ENCODE measurements around the gene GNPTG.

The GNPTG gene

DNA sequence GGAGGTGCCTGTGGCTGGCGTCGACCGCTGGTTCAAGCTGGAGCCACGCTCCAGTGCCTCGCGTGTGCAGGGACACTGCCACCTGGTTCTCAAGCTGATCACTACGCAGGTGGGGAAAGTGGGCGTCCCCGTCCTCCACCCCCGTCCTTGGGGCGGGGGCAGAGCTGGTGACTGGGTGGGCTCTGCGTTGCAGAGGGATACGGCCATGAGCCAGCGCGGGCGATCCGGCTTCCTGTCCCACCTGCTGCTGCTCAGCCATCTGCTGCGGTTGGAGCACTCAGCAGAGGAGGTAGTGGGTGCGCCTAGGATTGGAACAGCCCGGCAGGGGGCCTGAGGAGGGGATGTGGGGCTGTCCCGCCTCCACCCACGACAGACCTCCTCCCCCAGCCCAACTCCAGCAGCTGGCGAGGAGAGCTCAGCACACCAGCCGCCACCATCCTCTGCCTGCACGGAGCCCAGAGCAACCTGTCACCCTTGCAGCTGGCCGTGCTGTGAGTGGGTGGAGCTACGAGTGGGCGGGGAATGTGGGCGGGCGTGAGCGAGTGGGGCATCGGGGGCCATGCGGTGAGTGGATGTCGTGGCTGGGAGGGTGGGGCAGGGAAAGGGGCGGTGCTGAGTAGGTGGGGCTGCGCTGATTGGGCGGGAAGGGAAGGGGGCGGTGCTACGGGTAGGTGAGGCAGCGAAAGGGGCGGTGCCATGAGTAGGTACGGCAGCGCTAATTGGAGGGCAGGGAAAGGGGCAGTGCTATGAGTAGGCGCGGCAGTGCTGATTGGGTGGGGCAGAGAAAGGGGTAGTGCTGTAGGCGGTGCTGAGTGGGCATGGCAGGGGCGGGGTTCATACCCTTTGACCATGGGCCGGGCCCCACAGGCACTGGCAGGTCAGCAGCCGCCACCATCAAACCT is 9.0 kb upstream of the GNPTG start:
- CTCF ChIA-PET: interaction anchor here (0.5 to 0.6 kb wide), 3 partner anchors 11 to 460 kb away, joined by 4 to 5 read pairs (median 4); no protein-coding TSS in a partner anchor

DNA sequence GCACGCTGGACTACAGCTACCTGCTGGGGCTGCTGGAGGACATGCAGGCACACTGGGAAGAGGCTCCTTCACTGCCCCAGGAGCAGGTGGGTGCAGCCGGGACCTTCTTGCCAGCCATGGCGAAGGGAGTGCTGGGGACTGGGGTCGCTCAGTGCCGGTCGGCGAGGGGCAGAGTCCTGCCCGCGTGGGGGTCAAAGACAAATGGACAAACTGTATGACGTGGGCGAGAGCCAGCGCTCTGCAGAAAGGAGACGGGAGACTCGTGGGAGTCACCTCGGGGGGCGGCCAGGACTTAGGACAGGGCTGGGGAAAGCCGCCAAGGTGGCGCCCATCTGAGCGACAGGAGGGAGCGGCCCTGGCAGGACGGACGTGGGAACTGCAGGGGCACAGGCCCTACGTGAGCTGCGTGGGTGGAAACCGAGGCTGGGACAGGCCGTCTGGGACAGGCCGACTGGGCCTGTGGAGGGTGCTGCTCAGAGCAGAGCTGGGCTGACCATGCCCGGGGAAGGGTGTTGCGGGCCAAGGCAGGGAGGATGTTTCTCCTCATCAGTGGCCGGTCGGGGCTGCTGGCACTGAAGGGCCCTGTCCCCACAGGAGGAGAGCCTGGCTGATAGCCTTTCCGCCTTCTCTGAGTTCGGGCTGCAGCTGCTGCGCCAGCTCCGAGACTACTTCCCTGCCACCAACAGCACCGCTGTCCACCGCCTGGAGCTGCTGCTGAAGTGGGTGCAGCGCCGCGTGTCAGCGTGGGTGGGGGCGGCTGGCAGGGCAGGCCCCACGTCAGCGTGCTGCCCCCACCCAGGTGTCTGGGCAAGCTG is 8.1 kb upstream of the GNPTG start:
- peak overlapping the region; percentile 39 for H3K27ac ChIP-seq
- DNase-seq (ENCODE audit: low spot score): no peak
- no peak for TF ChIP-seq CTCF (conservative IDR thresholded peaks at IDR 0.05; ENCODE audit: low read depth)
- POLR2A ChIA-PET (ENCODE audit: low non-redundant PET): no interaction called here
- CTCF ChIA-PET: no interaction called here

More for the DNA sequence above, 9.0 kb upstream of the GNPTG start:
- DNase-seq (ENCODE audit: low spot score): peak; percentile 99
- peak overlapping the region; percentile 39 for H3K27ac ChIP-seq
- no peak for TF ChIP-seq CTCF (conservative IDR thresholded peaks at IDR 0.05; ENCODE audit: low read depth)
- POLR2A ChIA-PET (ENCODE audit: low non-redundant PET): interaction anchor here (0.6 kb wide), 1 partner anchor 440 kb away, joined by 5 read pairs; the partner anchor contains the start of genes NUBP2 and SPSB3

GRCh38 chr16:1344499-1344898 is 7.2 kb upstream of the GNPTG start:
- CTCF ChIA-PET: no interaction called here
- POLR2A ChIA-PET (ENCODE audit: low non-redundant PET): no interaction called here
- H3K27ac ChIP-seq: no peak overlapping the region; the same call in 1 of the 2 replicates
- no peak for DNase-seq (ENCODE audit: low spot score)
- no peak for TF ChIP-seq CTCF (conservative IDR thresholded peaks at IDR 0.05; ENCODE audit: low read depth)

DNA sequence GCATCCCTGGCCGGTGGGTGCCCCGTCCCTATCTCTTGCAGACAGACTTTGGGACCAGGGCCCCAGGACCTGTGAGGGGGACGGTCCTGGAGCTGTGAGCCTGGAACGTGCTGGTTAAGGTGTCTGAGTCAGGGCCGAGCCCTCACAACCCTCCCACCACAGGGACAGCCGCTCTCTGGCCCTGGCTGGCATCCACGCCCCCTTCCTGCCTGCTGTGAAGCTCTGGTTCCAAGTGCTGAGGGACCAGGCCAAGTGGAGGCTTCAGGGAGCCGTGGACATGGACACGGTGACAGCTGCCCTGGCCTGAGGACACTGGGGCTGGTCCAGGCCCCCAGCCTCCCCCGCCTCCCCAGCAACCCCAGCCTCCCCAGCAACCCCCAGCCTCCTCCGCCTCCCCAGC is 6.6 kb upstream of the GNPTG start:
- CTCF ChIA-PET: no interaction called here

DNA sequence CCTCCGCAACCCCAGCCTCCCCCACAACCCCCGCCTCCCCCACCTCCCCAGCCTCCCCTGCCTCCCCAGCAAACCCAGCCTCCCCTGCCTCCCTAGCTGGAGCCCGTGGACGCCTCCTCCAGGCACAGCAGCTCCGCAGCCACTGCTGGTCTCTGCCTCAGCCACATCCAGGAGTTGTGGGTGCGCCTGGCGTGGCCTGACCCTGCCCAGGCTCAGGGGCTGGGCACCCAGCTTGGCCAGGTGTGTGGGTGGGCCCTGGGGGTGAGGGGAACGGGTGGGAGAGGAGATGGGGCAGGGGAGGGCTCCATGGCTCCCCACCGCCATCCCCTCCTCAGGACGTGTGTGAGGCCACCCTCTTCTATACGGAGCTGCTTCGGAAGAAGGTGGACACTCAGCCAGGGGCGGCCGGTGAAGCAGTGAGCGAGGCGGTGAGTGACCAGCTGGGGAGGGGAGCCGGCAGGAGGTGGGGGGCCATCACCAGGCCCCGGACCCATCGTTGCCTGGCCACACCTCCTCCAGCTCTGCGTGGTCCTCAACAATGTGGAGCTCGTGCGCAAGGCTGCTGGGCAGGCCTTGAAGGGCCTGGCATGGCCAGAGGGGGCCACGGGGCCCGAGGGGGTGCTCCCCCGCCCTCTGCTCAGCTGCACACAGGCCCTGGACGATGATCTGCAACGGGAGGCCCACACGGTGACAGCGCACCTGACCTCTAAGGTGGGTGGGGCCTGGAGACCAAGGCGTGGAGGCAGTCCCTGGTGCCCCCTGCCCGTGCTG is 5.9 kb upstream of the GNPTG start:
- H3K27ac ChIP-seq: no peak overlapping the region
- POLR2A ChIA-PET (ENCODE audit: low non-redundant PET): interaction anchor here (0.7 kb wide), 1 partner anchor 41 kb away, joined by 3 read pairs; no protein-coding TSS in a partner anchor
- DNase-seq (ENCODE audit: low spot score): no peak
- CTCF ChIA-PET: interaction anchor here (0.6 to 2.2 kb wide), 2 partner anchors 18 to 456 kb away, joined by 3 to 13 read pairs; no protein-coding TSS in a partner anchor
- TF ChIP-seq CTCF (conservative IDR thresholded peaks at IDR 0.05; ENCODE audit: low read depth): no peak

More for the DNA sequence above, 6.6 kb upstream of the GNPTG start:
- no peak for DNase-seq (ENCODE audit: low spot score)
- H3K27ac ChIP-seq: no peak overlapping the region
- no peak for TF ChIP-seq CTCF (conservative IDR thresholded peaks at IDR 0.05; ENCODE audit: low read depth)
- POLR2A ChIA-PET (ENCODE audit: low non-redundant PET): no interaction called here
